GM18498 (cell line): ENCODE data around the gene TLX1.

Source experiments
- ATAC-seq: cut with Tn5 transposase; IDR thresholded peaks from one replicate; pipeline ENCODE4 v1.9.1; 2021; ENCODE audit warnings: mild to moderate bottlenecking, moderate library complexity; ENCODE audit not compliant: unreplicated experiment

Gene TLX1

DNA sequence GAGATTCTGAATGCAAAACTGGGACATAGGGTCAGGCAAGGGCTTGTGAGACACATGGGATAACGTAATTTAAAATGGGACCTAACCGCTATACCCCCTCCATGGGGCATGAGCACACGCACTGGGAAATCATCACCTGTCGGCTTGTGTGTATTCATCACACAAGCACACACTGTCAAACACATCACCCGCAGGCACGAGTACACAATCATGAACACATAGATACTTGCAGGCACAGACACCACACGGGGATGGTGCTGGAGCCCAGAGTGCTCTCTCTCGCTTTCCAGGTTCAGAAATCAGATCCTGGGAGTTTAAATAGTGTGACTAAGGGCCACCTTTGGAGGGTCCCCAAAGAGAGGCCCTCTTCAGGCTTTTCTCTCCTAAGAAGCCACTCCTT lies 19.6 kb upstream of the TLX1 start:
- ATAC-seq: no peak

- ATAC-seq: no peak
Measured at GRCh38 chr10:101112799-101113594, 18.1 kb upstream of the TLX1 start.

DNA sequence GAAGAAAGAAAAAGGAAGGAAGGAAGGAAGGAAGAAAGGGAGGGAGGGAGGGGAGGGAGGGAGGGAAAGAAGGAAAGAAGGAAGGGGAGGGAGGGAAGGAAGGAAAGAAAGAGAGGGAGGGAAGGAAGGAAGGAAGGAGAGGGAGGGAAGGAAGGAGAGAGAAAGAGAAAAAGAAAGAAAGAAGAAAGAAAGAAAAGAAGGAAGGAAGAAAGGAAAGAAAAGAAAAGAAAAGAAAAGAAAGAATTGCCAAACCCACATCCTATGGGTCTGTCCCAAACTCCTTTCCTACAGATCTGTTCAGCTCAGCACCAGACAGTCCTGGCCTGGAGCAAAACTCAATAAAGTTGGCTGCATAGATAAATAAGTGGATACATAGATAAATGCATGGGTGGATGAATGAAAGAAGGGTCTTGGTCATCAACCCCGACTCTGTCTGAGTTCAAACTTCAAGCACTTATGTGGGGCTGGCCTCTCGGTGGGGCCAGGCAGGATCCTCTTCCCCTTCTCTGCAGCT lies 17.2 kb upstream of the TLX1 start:
- ATAC-seq: no peak

- ATAC-seq: no peak
Measured at GRCh38 chr10:101114646-101115045, 16.5 kb upstream of the TLX1 start.

DNA sequence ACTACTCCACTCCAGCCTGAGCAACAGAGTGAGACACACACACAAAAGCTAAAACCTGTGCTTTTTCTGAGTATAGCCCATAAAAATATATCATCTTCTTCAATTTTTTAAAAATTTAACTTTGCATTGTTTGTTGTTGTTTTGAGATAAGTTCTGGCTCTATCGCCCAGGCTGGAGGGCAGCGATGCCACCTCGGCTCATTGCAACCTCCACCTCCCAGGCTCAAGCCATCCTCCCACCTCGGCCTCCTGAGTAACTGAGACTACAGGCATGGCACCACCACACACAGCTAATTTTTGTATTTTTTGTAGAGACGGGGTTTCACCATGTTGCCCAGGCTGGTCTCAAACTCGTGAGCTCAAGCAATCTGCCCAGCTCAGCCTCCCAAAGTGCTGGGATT lies 14.3 kb upstream of the TLX1 start:
- no peak for ATAC-seq

DNA sequence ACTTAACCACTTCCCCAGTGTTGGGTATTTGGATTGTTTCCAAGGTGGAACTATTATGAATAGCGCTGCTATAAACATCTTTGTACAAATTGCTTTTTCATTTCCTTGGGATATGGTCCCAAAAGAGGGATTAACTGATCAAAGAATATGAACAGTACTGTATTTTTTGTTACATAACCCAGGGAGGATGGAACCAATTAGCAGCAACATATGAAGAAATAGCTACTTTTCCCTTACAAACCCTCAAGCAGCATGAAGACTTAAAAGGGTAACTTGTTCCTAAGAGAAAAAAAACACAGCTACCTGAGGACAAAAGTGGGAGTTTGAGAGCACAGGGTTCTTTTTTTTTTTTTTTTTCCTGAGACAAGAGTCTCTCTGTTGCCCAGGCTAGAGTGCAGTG lies 13.1 kb upstream of the TLX1 start:
- ATAC-seq: no peak

DNA sequence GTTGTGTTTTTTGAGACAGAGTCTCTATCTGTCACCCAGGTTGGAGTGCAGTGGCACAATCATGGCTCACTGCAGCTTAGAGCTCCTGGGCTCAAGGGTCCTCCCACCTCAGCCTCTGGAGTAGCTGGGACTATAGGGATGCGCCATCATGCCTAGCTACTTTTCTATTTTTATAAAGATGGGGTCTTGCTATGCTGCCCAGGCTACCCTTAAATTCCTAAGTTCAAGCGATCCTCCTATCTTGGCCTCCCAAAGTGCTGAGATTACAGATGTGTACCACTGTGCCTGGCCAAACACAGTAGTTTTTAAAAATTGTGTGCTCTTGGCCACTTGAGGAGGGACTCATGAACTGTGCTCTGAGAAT lies 10.6 kb upstream of the TLX1 start:
- ATAC-seq: no peak

DNA sequence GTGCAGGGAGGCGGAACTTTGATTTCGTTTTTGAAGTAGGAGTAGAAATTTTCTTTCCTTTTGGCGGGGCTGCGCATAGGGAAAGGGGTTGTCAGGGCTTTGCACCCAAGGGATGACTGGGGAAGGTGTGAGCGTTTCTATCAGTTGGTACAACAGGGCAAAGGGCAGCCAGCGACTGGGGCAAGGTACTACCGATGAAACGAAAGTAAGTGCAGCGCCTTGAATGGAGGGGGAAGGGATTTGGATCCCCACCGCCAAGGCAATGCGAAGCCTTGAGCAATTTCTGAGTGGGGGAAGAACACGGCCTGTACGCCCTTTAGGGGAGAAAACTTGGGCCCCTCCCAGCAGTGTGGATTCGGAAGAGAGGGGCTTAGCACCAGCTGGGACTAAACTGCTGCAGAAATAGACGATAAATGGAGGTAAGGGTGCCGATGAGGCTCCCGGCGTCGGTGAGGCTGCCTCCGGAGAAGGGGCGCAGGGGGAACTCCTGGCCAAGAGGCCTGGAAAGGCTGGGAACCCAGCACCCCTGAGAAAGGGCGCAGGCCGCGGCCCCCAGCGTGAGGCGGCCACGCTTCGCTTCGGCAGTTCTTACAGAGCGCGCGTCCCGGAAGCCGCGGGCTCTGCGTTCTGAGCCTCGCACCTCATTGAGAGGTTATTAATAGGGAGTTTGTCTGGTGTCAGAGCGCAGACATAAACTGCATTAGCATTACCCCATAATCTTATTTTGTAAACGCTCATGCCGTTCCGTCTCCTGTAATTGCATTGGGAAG lies 10.0 kb upstream of the TLX1 start:
- peak; percentile 72 for ATAC-seq

- no peak for ATAC-seq
Measured at GRCh38 chr10:101121654-101122031, 9.5 kb upstream of the TLX1 start.

DNA sequence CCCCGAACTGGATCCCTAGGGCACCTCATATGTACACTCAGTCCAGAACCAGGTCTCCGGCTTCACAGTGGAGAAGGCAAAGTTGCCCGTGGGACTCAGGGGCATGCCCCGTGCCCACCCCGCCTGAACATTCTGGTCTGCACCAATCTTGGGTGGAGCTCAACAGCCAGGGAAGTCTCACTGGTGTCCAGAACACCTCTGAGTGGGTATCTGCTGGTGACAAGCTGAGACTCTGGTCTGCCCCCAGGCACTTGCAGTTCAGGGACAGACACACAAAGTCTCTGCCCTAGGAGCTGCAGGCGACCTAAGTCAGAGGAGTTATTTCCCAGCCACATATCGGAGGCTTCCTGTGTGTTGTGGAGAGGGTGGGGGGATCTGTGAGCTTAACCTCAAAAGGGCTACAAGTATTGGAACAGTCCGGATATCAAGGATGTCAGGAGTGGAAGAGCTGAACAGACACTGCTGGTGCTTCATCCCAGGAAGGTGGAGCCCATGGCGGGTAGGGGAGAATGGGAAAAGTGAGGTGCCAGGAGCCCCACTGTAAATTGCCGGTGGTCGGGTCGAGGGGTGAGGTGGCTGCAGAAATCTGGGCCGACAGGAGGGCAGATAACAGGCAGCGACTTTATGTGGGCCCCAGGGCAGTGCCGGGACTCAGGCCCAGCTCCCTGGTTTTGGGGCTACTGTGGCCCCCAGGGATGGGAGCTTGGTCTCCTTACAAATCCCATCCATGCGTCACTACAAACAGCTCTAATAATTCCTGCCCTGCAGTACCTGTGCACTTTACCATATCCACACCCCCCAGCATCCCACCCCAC lies 8.6 kb upstream of the TLX1 start:
- ATAC-seq: no peak

- ATAC-seq: no peak
Measured at GRCh38 chr10:101123085-101123814, 7.8 kb upstream of the TLX1 start.

- ATAC-seq: no peak
Measured at GRCh38 chr10:101123815-101124617, 7.1 kb upstream of the TLX1 start.

GRCh38 chr10:101124933-101125332 lies 6.2 kb upstream of the TLX1 start:
- no peak for ATAC-seq

GRCh38 chr10:101126684-101127628 lies 4.1 kb upstream of the TLX1 start:
- no peak for ATAC-seq

DNA sequence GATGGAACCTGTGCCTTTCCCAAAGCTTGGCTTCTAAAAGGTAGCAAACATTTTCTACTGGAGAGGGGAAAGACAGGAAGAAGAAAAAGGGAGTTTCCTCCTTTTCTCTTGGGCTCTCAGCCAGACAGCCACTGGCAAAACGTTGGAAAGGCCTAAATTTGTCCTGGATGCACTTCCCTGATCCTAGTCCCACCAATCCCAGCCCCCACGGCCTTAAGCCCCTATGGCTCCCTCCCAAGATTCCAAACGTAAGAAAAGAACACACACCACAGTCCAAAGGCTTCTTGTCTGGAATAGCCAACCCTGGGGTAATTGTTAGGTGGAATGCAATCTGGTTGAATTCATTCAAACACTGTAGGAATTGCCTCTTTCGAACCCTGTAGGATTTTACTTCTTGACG lies 959 bp upstream of the TLX1 start:
- ATAC-seq: no peak

- no peak for ATAC-seq
Measured at GRCh38 chr10:101131962-101132635, 999 bp downstream of the TLX1 start.

DNA sequence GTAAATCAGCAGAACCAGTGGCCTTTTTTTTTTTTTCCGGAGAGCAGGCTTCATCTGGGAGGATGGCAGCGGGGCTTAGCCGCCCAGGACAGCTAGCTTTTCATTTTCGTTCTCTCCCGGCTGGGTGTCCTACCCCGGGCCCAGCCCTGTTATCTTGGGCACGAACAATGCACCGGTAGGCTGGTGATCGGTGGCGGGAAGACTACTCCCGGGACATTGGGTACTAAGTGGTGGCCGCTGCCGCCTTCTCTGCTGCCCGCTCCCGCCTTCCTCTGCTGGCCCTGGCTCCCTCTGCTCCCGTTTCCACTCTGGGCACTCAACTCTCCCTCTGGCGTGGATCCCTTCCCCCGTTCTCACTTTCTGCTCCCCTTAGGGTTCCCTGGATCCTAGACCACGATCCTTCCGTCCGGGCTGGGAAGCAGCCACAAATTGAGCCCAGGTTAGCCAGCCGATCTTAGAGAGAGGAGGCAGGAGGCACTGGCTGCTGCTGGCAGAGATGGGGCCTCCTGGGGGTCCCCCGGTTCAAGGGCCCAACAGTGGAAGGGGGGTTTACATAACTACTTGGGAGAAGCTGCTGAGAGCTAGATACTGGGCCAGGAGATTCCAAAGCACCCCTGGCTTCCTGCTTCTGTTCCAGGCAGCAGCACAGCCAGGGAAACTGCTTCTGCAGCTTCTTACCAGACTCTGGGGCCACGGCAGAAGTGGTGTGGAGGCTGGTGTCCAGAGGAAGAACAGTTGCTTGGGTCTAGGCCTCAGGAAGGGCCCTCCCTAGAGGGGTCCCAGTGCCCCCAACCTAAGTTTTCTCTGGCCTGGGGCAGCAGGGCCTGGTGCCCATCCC lies 1.8 kb downstream of the TLX1 start:
- no peak for ATAC-seq
